A549 (cell line): ENCODE results near the gene CALN1.

Experiments used
- CBX2 ChIP-seq: fragments of 200-600 bp; sonication (generic); IDR thresholded peaks from 2 replicates; pipeline ENCODE4 v1.6.1; 2016; ENCODE audit warnings: low read depth, mild to moderate bottlenecking, borderline replicate concordance
- CTCF ChIP-seq: fragments of >200 bp; sonication (Bioruptor Twin); formaldehyde crosslinking; IDR thresholded peaks from 3 replicates; pipeline ENCODE4 v1.5.1; 2016
- KDM5A ChIP-seq: fragments of 200-600 bp; sonication (generic); IDR thresholded peaks from 2 replicates; pipeline ENCODE4 v1.6.1; 2016; ENCODE audit warnings: antibody characterized with exemption, mild to moderate bottlenecking
- MAFK ChIP-seq: fragments of 450-650 bp; IDR thresholded peaks from 2 replicates; pipeline ENCODE4 v1.6.1; 2014; ENCODE audit not compliant: partially characterized antibody
- SREBF2 ChIP-seq: fragments of 450-650 bp; IDR thresholded peaks from 2 replicates; pipeline ENCODE4 v1.6.1; 2014; ENCODE audit warnings: mild to moderate bottlenecking, moderate library complexity
- ZSCAN20 ChIP-seq: fragments of 250-450 bp; sonication (Bioruptor Pico); IDR thresholded peaks from 2 replicates; pipeline ENCODE4 v1.8.0; 2022; ENCODE audit warnings: mild to moderate bottlenecking, moderate library complexity
- TF ChIP-seq, protein P1 (sequence below): fragments of 200-600 bp; sonication (generic); IDR thresholded peaks from 2 replicates; pipeline ENCODE4 v1.6.1; 2016; ENCODE audit warnings: antibody characterized with exemption, mild to moderate bottlenecking, moderate library complexity

DNA sequence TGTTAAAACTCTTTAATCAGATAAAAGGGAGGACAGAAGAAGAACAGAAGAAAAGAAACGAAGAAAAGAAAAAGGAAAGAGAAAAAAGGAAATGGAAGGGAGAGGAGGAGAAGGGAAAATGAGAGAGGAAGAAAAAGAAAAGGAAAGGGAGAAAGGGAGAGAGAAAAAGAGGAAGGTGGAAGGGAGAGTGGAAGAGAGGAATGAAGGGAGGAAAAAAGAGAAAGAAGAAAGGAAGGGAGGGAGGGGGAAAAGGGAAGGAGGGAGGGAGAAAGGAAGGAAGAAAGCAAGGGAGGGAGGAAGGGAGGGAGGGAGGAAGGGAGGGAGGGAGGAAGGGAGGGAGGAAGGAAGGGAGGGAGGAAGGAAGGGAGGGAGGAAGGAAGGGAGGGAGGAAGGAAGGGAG, 305.7 kb downstream of the CALN1 start:
- TF ChIP-seq ZSCAN20 (CRISPR knock-in tag) (no peak), CBX2 (no peak), SREBF2 (no peak), KDM5A (no peak), MAFK (no peak), CTCF (no peak)
- TF ChIP-seq, protein P1, sequence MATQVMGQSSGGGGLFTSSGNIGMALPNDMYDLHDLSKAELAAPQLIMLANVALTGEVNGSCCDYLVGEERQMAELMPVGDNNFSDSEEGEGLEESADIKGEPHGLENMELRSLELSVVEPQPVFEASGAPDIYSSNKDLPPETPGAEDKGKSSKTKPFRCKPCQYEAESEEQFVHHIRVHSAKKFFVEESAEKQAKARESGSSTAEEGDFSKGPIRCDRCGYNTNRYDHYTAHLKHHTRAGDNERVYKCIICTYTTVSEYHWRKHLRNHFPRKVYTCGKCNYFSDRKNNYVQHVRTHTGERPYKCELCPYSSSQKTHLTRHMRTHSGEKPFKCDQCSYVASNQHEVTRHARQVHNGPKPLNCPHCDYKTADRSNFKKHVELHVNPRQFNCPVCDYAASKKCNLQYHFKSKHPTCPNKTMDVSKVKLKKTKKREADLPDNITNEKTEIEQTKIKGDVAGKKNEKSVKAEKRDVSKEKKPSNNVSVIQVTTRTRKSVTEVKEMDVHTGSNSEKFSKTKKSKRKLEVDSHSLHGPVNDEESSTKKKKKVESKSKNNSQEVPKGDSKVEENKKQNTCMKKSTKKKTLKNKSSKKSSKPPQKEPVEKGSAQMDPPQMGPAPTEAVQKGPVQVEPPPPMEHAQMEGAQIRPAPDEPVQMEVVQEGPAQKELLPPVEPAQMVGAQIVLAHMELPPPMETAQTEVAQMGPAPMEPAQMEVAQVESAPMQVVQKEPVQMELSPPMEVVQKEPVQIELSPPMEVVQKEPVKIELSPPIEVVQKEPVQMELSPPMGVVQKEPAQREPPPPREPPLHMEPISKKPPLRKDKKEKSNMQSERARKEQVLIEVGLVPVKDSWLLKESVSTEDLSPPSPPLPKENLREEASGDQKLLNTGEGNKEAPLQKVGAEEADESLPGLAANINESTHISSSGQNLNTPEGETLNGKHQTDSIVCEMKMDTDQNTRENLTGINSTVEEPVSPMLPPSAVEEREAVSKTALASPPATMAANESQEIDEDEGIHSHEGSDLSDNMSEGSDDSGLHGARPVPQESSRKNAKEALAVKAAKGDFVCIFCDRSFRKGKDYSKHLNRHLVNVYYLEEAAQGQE = no peak
